ENCODE data around the gene PDE4D.

DNA sequence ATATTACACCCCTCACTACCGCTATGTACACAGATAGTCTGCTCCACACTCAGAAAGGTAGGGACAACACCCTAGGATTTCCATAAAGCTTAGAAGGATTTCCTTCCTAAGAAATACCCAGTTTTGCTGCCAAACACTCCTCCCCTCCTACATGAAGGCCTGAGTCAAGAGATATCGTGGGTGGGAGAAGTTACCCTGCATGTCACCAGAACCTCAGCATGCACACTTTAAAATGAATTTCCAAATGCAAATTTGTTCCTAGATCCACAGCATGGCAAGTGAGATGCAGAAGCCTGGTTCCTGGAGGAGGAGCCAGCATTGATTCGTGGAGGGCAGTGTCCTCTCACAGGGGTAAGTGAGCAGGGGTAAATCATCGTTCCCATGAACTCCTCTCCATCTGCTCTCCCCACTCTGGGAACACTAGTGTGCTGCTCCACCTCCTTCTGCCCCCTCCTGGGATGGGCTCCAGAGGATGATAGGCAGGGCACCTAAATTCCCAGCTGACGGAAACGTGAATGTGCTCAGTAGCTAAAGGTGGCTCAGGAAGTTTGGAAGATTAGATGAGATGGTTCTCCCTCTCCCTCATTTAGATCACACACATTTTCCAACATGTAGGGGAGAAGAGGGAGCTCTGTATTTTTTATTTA lies 76.7 kb downstream of the PDE4D start:
- TF ChIP-seq EZH2 (IDR thresholded peaks at IDR 0.05; ENCODE audit: insufficient read depth, poor library complexity, severe bottlenecking) (no peak), EZH2phosphoT487 (IDR thresholded peaks at IDR 0.05; ENCODE audit: insufficient read depth, low read depth) (no peak)

All from GM23248 (cell line).